ENCODE results near the gene GLIS1. TPM values are rescaled to one million over a fixed set of nuclear protein-coding genes. Genes with fewer than 3 reads are reported as not detected.

The GLIS1 gene
- polyA plus RNA-seq, 1 donor (not counting 4 experiments of a cell fraction or from before 2014, with no cell fraction given): not detected

GRCh38 chr1:53549781-53550180 lies 189.2 kb downstream of the GLIS1 start:
- H2AFZ ChIP-seq (ENCODE audit: control insufficient read depth, low read length): no peak overlapping the region
- H4K20me1 ChIP-seq (ENCODE audit: control insufficient read depth, extremely low read depth, insufficient read depth, low read length): no peaks in the 10 kb centered on the region
- no peaks in the 10 kb centered on the region for H3K9me1 ChIP-seq (ENCODE audit: control insufficient read depth, extremely low read depth, insufficient read depth, low read length)
- no peak for FAIRE-seq
- H3K4me2 ChIP-seq (ENCODE audit: control insufficient read depth, extremely low read depth, insufficient read depth, low read depth, low read length): no peak overlapping the region
- TF ChIP-seq EZH2 (IDR thresholded peaks at IDR 0.05; ENCODE audit: low read length) (no peak), CTCF (optimal IDR thresholded peaks at IDR 0.05 in 1 of 3, IDR thresholded peaks at IDR 0.05 in 1 of 3, conservative IDR thresholded peaks at IDR 0.05 in 1 of 3; ENCODE audit: extremely low read depth in 1 of 3, insufficient read depth in 2 of 3, low read length in 3 of 3) (no peak)
- no peaks in the 10 kb centered on the region for H3K9me3 ChIP-seq (ENCODE audit: control insufficient read depth, low read depth, low read length)
- H3K4me1 ChIP-seq (ENCODE audit: control insufficient read depth, extremely low read depth, insufficient read depth, low read length): no peaks in the 10 kb centered on the region
- no peak overlapping the region for H3K27ac ChIP-seq (ENCODE audit: control insufficient read depth, insufficient read depth, low read length)
- no peaks in the 10 kb centered on the region for H3K36me3 ChIP-seq (ENCODE audit: control insufficient read depth in 2 of 2, extremely low read depth in 1 of 2, insufficient read depth in 2 of 2, low read length in 2 of 2)
- no peaks in the 10 kb centered on the region for H3K79me2 ChIP-seq (ENCODE audit: control insufficient read depth, insufficient read depth, low read length)
- H3K9ac ChIP-seq (ENCODE audit: control insufficient read depth, extremely low read depth, insufficient read depth, low read length): no peak overlapping the region
- DNase-seq (ENCODE audit: low read depth, low spot score): no peak
- H3K4me3 ChIP-seq (ENCODE audit: control insufficient read depth in 2 of 3, extremely low read depth in 1 of 3, insufficient read depth in 2 of 3, low read depth in 1 of 3, low read length in 3 of 3): no peak overlapping the region
- peaks cover 7% of the 10 kb centered on the region for H3K27me3 ChIP-seq (ENCODE audit: control insufficient read depth, extremely low read depth, insufficient read depth, low read length)
- dilution Hi-C loops (cut with MboI; ENCODE audit: extremely low pct_ligation_motif_present, low sequenced_read_pairs): no loop called here

- FAIRE-seq: no peak
- dilution Hi-C loops (cut with MboI; ENCODE audit: extremely low pct_ligation_motif_present, low sequenced_read_pairs): no loop called here
Observed at GRCh38 chr1:53549287-53549686, 189.7 kb downstream of the GLIS1 start.

More at GRCh38 chr1:53549287-53549686, 189.7 kb downstream of the GLIS1 start:
- no peak for DNase-seq (ENCODE audit: low read depth, low spot score)
- no peak overlapping the region for H3K9ac ChIP-seq (ENCODE audit: control insufficient read depth, extremely low read depth, insufficient read depth, low read length)
- TF ChIP-seq CTCF (optimal IDR thresholded peaks at IDR 0.05 in 1 of 3, IDR thresholded peaks at IDR 0.05 in 1 of 3, conservative IDR thresholded peaks at IDR 0.05 in 1 of 3; ENCODE audit: extremely low read depth in 1 of 3, insufficient read depth in 2 of 3, low read length in 3 of 3) (no peak), EZH2 (IDR thresholded peaks at IDR 0.05; ENCODE audit: low read length) (no peak)
- no peak overlapping the region for H3K27ac ChIP-seq (ENCODE audit: control insufficient read depth, insufficient read depth, low read length)
- H3K9me1 ChIP-seq (ENCODE audit: control insufficient read depth, extremely low read depth, insufficient read depth, low read length): no peaks in the 10 kb centered on the region
- peaks cover 7% of the 10 kb centered on the region for H3K27me3 ChIP-seq (ENCODE audit: control insufficient read depth, extremely low read depth, insufficient read depth, low read length)
- no peaks in the 10 kb centered on the region for H3K9me3 ChIP-seq (ENCODE audit: control insufficient read depth, low read depth, low read length)
- no peak overlapping the region for H3K4me3 ChIP-seq (ENCODE audit: control insufficient read depth in 2 of 3, extremely low read depth in 1 of 3, insufficient read depth in 2 of 3, low read depth in 1 of 3, low read length in 3 of 3)
- H4K20me1 ChIP-seq (ENCODE audit: control insufficient read depth, extremely low read depth, insufficient read depth, low read length): no peaks in the 10 kb centered on the region
- no peak overlapping the region for H3K4me2 ChIP-seq (ENCODE audit: control insufficient read depth, extremely low read depth, insufficient read depth, low read depth, low read length)
- no peak overlapping the region for H2AFZ ChIP-seq (ENCODE audit: control insufficient read depth, low read length)
- no peaks in the 10 kb centered on the region for H3K79me2 ChIP-seq (ENCODE audit: control insufficient read depth, insufficient read depth, low read length)
- H3K4me1 ChIP-seq (ENCODE audit: control insufficient read depth, extremely low read depth, insufficient read depth, low read length): no peaks in the 10 kb centered on the region
- H3K36me3 ChIP-seq (ENCODE audit: control insufficient read depth in 2 of 2, extremely low read depth in 1 of 2, insufficient read depth in 2 of 2, low read length in 2 of 2): no peaks in the 10 kb centered on the region

Data from keratinocyte (primary cell).